ENCODE data around the gene RNF13. TPM values are rescaled to one million over a fixed set of nuclear protein-coding genes. Genes with fewer than 3 reads are reported as not detected.
A peak's percentile ranks its signal among the peaks of the same experiment; 100 is the strongest.

Gene RNF13
- total RNA-seq (86.5 and 92.8 TPM in 2 replicates), polyA plus RNA-seq (38.0 and 53.2 TPM in 2 replicates), polyA minus RNA-seq (103 and 137 TPM in 2 replicates)
- 151 TPM for total RNA-seq (2013)

DNA sequence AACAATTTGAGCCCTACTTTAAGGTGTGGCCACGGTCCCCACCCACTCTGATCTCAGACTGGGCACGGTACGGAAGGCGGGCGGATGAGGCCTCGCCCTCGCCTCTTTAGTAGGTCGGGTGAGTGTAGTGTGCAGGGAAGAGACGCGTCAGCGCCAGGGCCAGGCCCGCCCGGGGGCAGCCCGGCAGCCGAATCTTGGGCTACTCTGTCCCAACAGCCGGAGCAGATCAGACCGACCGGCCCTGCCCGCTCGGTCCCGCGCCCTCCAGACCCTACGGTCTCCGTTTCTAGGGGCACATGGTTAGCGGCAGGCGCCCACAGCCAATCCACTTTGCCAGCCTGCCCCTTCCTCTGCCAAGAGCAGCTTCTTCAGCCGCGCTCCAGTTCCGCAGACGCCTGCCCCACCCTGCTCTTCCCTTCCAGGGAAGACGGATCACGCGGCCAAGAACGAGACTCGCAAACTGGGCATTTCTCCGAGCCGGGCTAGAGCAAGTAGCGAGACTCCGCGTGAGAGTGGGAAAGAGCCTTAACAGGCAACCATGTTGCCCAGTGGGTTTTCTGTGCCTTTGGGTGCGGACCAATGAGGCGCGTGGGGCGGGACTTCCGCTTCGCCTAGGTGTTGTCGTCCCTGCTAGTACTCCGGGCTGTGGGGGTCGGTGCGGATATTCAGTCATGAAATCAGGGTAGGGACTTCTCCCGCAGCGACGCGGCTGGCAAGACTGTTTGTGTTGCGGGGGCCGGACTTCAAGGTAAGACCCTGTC, at the start of gene RNF13:
Gene RNF13 (plus strand): TSS at position 610 of the 761 bp plus-strand sequence. CDS start 32,812 bp downstream, outside the sequence.
- peaks cover 48% of the 10 kb centered on the region for H3K79me2 ChIP-seq (ENCODE audit: control insufficient read depth, insufficient read depth, low read length)
- no peaks in the 10 kb centered on the region for H3K27me3 ChIP-seq (replicated peaks in 1 of 4; ENCODE audit: control extremely low read depth in 1 of 4, control insufficient read depth in 3 of 4, insufficient read depth in 4 of 4, low read length in 3 of 4)
- DNase-seq (peak; percentile 93), ATAC-seq (ENCODE audit: low read depth) (peak; percentile 89)
- peak within 1 kb of the TSS; percentile 68 to 99 (median 94) for H3K4me3 ChIP-seq (ENCODE audit: control extremely low read depth in 1 of 5, extremely low read depth in 1 of 5, insufficient read depth in 1 of 5, low read depth in 2 of 5, low read length in 4 of 5)
- ChIA-PET POLR2A (interaction anchor here (0.8 kb wide), 1 partner anchor 61 kb away, joined by 3 read pairs; the partner anchor contains the start of gene COMMD2), CTCF (interaction anchor here (0.6 to 2.3 kb wide), 2 partner anchors 42 to 96 kb away, joined by 4 to 10 read pairs; no protein-coding TSS in a partner anchor)
- H3K36me3 ChIP-seq (replicated peaks in 1 of 2; ENCODE audit: control extremely low read depth in 1 of 2, control insufficient read depth in 1 of 2, extremely low read depth in 1 of 2, insufficient read depth in 2 of 2, low read length in 1 of 2), result no peaks in the 10 kb centered on the region
- peak within 1 kb of the TSS; percentile 97 for H2AFZ ChIP-seq (ENCODE audit: insufficient read depth, low read depth, low read length, poor library complexity, severe bottlenecking)
- under 1% methylated on average over 55 of the region's 56 CpGs for WGBS (ENCODE audit: insufficient coverage)
- no peaks in the 10 kb centered on the region for H3K9me3 ChIP-seq (ENCODE audit: control extremely low read depth in 1 of 3, control insufficient read depth in 2 of 3, insufficient read depth in 1 of 3, low read length in 2 of 3)
- H3K27ac ChIP-seq (ENCODE audit: low read length in 2 of 2), result peak within 1 kb of the TSS; percentile 94
- no peak for TF ChIP-seq EZH2 (IDR thresholded peaks at IDR 0.05; ENCODE audit: borderline replicate concordance, insufficient read depth, low read depth, low read length, poor library complexity, severe bottlenecking)
- TF ChIP-seq, protein P1, sequence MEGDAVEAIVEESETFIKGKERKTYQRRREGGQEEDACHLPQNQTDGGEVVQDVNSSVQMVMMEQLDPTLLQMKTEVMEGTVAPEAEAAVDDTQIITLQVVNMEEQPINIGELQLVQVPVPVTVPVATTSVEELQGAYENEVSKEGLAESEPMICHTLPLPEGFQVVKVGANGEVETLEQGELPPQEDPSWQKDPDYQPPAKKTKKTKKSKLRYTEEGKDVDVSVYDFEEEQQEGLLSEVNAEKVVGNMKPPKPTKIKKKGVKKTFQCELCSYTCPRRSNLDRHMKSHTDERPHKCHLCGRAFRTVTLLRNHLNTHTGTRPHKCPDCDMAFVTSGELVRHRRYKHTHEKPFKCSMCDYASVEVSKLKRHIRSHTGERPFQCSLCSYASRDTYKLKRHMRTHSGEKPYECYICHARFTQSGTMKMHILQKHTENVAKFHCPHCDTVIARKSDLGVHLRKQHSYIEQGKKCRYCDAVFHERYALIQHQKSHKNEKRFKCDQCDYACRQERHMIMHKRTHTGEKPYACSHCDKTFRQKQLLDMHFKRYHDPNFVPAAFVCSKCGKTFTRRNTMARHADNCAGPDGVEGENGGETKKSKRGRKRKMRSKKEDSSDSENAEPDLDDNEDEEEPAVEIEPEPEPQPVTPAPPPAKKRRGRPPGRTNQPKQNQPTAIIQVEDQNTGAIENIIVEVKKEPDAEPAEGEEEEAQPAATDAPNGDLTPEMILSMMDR (IDR thresholded peaks at IDR 0.05), result no peak
- Mint-ChIP-seq H3K27me3 (peaks cover 3% of the 10 kb centered on the region), H3K9me3 (ENCODE audit: insufficient read depth) (no peaks in the 10 kb centered on the region), H3K4me1 (peaks cover 51% of the 10 kb centered on the region), H3K27ac (peak within 1 kb of the TSS; percentile 100), H3K4me3 (peak within 1 kb of the TSS; percentile 99)
- H3K9ac ChIP-seq (ENCODE audit: low read length), result peak within 1 kb of the TSS; percentile 85
- intact Hi-C loops (cut with micrococcal nuclease), result loop anchor here (1.0 to 10.0 kb wide), 6 partner anchors 47 to 818 kb away; partner anchors contain the start of genes COMMD2, EIF2A, GYG1 and HLTF
- peak within 1 kb of the TSS; percentile 84 for H3K4me2 ChIP-seq (replicated peaks; ENCODE audit: low read depth, low read length, poor library complexity, severe bottlenecking)
- H4K20me1 ChIP-seq (ENCODE audit: control insufficient read depth, insufficient read depth, low read length, poor library complexity, severe bottlenecking), result peaks cover 28% of the 10 kb centered on the region
- peaks cover 39 to 45% of the 10 kb centered on the region in 2 donors for H3K4me1 ChIP-seq (ENCODE audit: control insufficient read depth in 2 of 2, insufficient read depth in 2 of 2, low read length in 2 of 2)
